ENCODE data around the gene NEDD4.
"Not testable (repeated sequence)": the region's sequence is repeated elsewhere in the genome, so short reads cannot be mapped to it uniquely, and the experiment has no call there.

The NEDD4 gene

GRCh38 chr15:55965091-55965490, 28.3 kb downstream of the NEDD4 start:
- no peak for FAIRE-seq
- DNase-seq (ENCODE audit: extremely low spot score, insufficient read length, low read depth): no peak

- FAIRE-seq (no peak), DNase-seq (ENCODE audit: extremely low spot score, insufficient read length, low read depth) (no peak)
Observed at GRCh38 chr15:55960946-55961345, 32.5 kb downstream of the NEDD4 start.

- FAIRE-seq (no peak), DNase-seq (ENCODE audit: extremely low spot score, insufficient read length, low read depth) (no peak)
Observed at GRCh38 chr15:55959744-55960447, 33.5 kb downstream of the NEDD4 start.

GRCh38 chr15:55958349-55958748, 35.1 kb downstream of the NEDD4 start:
- FAIRE-seq: no peak
- DNase-seq (ENCODE audit: extremely low spot score, insufficient read length, low read depth): no peak

- FAIRE-seq: no peak
Observed at GRCh38 chr15:55954862-55955605, 38.4 kb downstream of the NEDD4 start.

GRCh38 chr15:55952501-55953274, 40.7 kb downstream of the NEDD4 start:
- not testable (repeated sequence) for DNase-seq (ENCODE audit: extremely low spot score, insufficient read length, low read depth); FAIRE-seq

More at GRCh38 chr15:55954862-55955605, 38.4 kb downstream of the NEDD4 start:
- DNase-seq (ENCODE audit: extremely low spot score, insufficient read length, low read depth): no peak

GRCh38 chr15:55944606-55945005, 48.8 kb downstream of the NEDD4 start:
- not testable (repeated sequence) for FAIRE-seq; DNase-seq (ENCODE audit: extremely low spot score, insufficient read length, low read depth)

GRCh38 chr15:55942332-55942731, 51.1 kb downstream of the NEDD4 start:
- no peak for FAIRE-seq
- no peak for DNase-seq (ENCODE audit: extremely low spot score, insufficient read length, low read depth)

- DNase-seq (ENCODE audit: extremely low spot score, insufficient read length, low read depth) (no peak), FAIRE-seq (no peak)
Observed at GRCh38 chr15:55937040-55937439, 56.4 kb downstream of the NEDD4 start.

GRCh38 chr15:55928955-55929354, 64.5 kb downstream of the NEDD4 start:
- no peak for FAIRE-seq
- DNase-seq (ENCODE audit: extremely low spot score, insufficient read length, low read depth): no peak

GRCh38 chr15:55921744-55922143, 71.7 kb downstream of the NEDD4 start:
- FAIRE-seq: peak; percentile 29
- DNase-seq (ENCODE audit: extremely low spot score, insufficient read length, low read depth): no peak

- peak; percentile 56 for FAIRE-seq
Observed at GRCh38 chr15:55917881-55918296, 75.5 kb downstream of the NEDD4 start.

GRCh38 chr15:55916666-55917409, 76.6 kb downstream of the NEDD4 start:
- no peak for FAIRE-seq
- DNase-seq (ENCODE audit: extremely low spot score, insufficient read length, low read depth): no peak

More at GRCh38 chr15:55917881-55918296, 75.5 kb downstream of the NEDD4 start:
- DNase-seq (ENCODE audit: extremely low spot score, insufficient read length, low read depth): no peak

- DNase-seq (ENCODE audit: extremely low spot score, insufficient read length, low read depth) (no peak), FAIRE-seq (no peak)
Observed at GRCh38 chr15:55915876-55916567, 77.4 kb downstream of the NEDD4 start.

GRCh38 chr15:55915221-55915620, 78.2 kb downstream of the NEDD4 start:
- no peak for DNase-seq (ENCODE audit: extremely low spot score, insufficient read length, low read depth)
- no peak for FAIRE-seq

- DNase-seq (ENCODE audit: extremely low spot score, insufficient read length, low read depth) (no peak), FAIRE-seq (no peak)
Observed at GRCh38 chr15:55914446-55914845, 79.0 kb downstream of the NEDD4 start.

- FAIRE-seq (no peak), DNase-seq (ENCODE audit: extremely low spot score, insufficient read length, low read depth) (no peak)
Observed at GRCh38 chr15:55912982-55913381, 80.4 kb downstream of the NEDD4 start.

GRCh38 chr15:55909036-55909811, 84.2 kb downstream of the NEDD4 start:
- no peak for FAIRE-seq

GRCh38 chr15:55907797-55908196, 85.6 kb downstream of the NEDD4 start:
- DNase-seq (ENCODE audit: extremely low spot score, insufficient read length, low read depth) (no peak), FAIRE-seq (no peak)

More at GRCh38 chr15:55909036-55909811, 84.2 kb downstream of the NEDD4 start:
- DNase-seq (ENCODE audit: extremely low spot score, insufficient read length, low read depth): no peak

Data from GM18507 (cell line).